ENCODE measurements around the gene GRIA1. TPM values are rescaled to one million over a fixed set of nuclear protein-coding genes. Genes with fewer than 3 reads are reported as not detected.

Gene GRIA1
- total RNA-seq, 4 donors from 2014 or later, result 1.7 TPM; not detected in 3

DNA sequence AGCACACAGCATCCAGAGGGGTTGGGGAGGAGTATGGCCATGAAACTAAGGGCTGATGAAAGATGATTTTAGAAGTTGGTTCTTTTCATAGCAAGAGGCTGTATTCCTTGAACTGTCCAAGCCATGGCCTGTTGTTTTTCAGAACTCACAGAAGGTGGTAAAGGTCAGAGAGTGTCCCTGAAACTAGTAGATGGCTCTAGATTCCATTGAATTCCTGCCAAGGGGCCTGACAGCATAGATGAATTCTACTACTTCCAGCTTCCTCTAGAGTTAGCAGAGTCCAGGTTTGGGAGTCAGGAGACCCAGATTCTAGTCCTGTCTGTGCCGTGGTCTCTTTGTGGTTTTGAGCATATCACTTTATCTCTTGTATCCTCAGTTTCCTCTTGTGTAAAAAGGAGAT, 101.6 kb downstream of the GRIA1 start:
- no peaks in the 10 kb centered on the region for H3K27me3 ChIP-seq
- no peaks in the 10 kb centered on the region for H3K36me3 ChIP-seq
- H3K4me1 ChIP-seq, result no peaks in the 10 kb centered on the region
- H3K27ac ChIP-seq, result no peak overlapping the region
- TF ChIP-seq POLR2A (IDR thresholded peaks at IDR 0.05), result no peak
- TF ChIP-seq, protein P1, sequence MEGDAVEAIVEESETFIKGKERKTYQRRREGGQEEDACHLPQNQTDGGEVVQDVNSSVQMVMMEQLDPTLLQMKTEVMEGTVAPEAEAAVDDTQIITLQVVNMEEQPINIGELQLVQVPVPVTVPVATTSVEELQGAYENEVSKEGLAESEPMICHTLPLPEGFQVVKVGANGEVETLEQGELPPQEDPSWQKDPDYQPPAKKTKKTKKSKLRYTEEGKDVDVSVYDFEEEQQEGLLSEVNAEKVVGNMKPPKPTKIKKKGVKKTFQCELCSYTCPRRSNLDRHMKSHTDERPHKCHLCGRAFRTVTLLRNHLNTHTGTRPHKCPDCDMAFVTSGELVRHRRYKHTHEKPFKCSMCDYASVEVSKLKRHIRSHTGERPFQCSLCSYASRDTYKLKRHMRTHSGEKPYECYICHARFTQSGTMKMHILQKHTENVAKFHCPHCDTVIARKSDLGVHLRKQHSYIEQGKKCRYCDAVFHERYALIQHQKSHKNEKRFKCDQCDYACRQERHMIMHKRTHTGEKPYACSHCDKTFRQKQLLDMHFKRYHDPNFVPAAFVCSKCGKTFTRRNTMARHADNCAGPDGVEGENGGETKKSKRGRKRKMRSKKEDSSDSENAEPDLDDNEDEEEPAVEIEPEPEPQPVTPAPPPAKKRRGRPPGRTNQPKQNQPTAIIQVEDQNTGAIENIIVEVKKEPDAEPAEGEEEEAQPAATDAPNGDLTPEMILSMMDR (IDR thresholded peaks at IDR 0.05), result no peak
- H3K4me3 ChIP-seq, result no peak overlapping the region
- no peak for DNase-seq
- H3K9me3 ChIP-seq, result no peaks in the 10 kb centered on the region

DNA sequence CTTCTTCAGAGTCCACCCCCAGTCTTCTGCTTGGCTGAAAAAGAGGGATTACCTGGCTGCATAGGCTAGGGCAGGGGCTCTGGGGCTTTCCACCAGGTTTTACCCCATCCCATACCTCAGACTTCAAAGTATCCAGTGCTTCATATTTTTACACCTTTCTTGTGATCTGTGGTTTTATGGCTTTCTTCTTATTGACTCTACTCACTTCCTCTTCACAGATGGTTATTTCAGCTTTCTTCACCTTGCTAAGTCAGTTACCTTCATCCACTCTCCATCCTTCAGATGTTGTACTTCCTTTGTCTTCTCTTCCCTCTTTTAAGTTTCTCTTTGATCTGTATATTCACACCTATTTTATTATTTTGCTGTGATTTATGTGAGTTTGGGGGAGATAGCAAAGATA, 104.3 kb downstream of the GRIA1 start:
- no peak for DNase-seq
- Histone ChIP-seq H3K4me1 (no peaks in the 10 kb centered on the region), H3K4me3 (no peak overlapping the region), H3K27me3 (no peaks in the 10 kb centered on the region), H3K36me3 (no peaks in the 10 kb centered on the region), H3K9me3 (no peaks in the 10 kb centered on the region), H3K27ac (no peak overlapping the region)
- TF ChIP-seq POLR2A (IDR thresholded peaks at IDR 0.05), result no peak
- TF ChIP-seq, protein P1 (IDR thresholded peaks at IDR 0.05), result no peak

DNA sequence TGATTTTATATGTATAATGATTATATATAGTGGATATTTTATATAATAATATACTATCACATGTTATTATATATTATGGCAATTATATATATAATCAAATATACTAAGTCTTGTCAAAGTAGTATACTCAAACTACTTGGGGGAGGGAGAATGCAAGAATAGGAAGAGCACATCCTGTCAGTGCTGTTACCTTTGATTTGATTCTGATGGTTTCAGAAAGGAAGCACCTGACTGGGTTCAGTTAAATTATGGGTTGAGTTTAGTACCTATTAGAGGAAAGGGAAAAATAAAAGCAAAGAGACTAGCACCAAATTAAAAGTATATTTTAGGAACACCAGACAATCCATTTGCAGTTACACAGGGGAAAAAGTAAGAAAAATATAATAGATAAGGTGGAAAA, 107.6 kb downstream of the GRIA1 start:
- Histone ChIP-seq H3K27ac (no peak overlapping the region), H3K36me3 (no peaks in the 10 kb centered on the region), H3K9me3 (no peaks in the 10 kb centered on the region), H3K4me1 (no peaks in the 10 kb centered on the region), H3K4me3 (no peak overlapping the region), H3K27me3 (no peaks in the 10 kb centered on the region)
- DNase-seq, result no peak
- TF ChIP-seq POLR2A (IDR thresholded peaks at IDR 0.05), result no peak
- TF ChIP-seq, protein P1 (IDR thresholded peaks at IDR 0.05), result no peak

DNA sequence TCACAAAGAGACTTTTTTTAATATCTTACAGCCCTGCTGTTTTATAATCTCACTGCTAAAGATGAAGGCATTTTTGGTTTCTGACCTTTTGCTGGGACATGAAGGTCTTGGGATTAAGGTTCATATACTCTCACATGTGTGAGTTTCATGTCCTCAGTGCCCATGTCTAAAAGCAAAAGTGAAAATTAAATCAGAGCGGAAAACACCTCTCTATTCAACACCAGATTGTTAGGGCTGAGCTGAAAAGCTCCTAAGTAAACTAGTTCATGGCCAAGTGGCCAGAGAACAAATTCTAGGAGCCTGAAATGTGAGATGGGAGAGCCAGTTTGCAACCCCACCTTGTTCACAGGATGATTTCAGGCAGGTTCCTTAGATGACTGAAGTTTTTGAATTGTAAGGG, 110.9 kb downstream of the GRIA1 start:
- H3K36me3 ChIP-seq, result no peaks in the 10 kb centered on the region
- H3K4me3 ChIP-seq, result no peak overlapping the region
- H3K4me1 ChIP-seq, result no peaks in the 10 kb centered on the region
- no peaks in the 10 kb centered on the region for H3K27me3 ChIP-seq
- TF ChIP-seq POLR2A (IDR thresholded peaks at IDR 0.05), result no peak
- TF ChIP-seq, protein P1 (IDR thresholded peaks at IDR 0.05), result no peak
- no peaks in the 10 kb centered on the region for H3K9me3 ChIP-seq
- no peak for DNase-seq
- no peak overlapping the region for H3K27ac ChIP-seq

GRCh38 chr5:153605386-153605785, 114.9 kb downstream of the GRIA1 start:
- H3K27me3 ChIP-seq, result no peaks in the 10 kb centered on the region
- no peak overlapping the region for H3K4me3 ChIP-seq
- H3K9me3 ChIP-seq, result no peaks in the 10 kb centered on the region
- H3K36me3 ChIP-seq, result no peaks in the 10 kb centered on the region
- no peak for DNase-seq
- TF ChIP-seq, protein P1 (IDR thresholded peaks at IDR 0.05), result no peak
- TF ChIP-seq POLR2A (IDR thresholded peaks at IDR 0.05), result no peak
- H3K4me1 ChIP-seq, result no peaks in the 10 kb centered on the region
- H3K27ac ChIP-seq, result no peak overlapping the region

DNA sequence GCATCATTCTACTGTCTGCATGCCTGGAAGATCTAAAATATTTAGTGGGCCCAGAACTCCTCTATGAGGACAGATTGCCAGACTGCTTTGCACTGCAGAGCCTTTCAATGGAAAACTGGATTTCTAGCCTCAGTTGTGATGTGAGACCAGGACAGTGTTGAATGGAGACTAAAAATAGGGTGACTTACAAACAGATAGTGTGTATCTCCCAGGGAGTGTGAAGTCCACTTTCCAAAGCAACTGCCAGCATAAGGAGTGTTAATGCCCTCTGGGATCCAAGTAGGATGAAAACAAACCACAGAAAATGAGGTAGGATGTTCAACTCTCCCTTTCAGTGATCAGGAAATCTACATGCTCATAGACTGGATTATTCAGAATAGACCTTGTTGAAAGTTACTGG, 119.5 kb downstream of the GRIA1 start:
- TF ChIP-seq, protein P1 (IDR thresholded peaks at IDR 0.05), result no peak
- TF ChIP-seq POLR2A (IDR thresholded peaks at IDR 0.05), result no peak
- Histone ChIP-seq H3K27ac (no peak overlapping the region), H3K36me3 (no peaks in the 10 kb centered on the region), H3K27me3 (no peaks in the 10 kb centered on the region), H3K4me3 (no peak overlapping the region), H3K9me3 (no peaks in the 10 kb centered on the region), H3K4me1 (no peaks in the 10 kb centered on the region)
- no peak for DNase-seq
